Activated naive CD8-positive, alpha-beta T cell treated with anti-CD3 and anti-CD28 coated beads for 36 hours (primary cell): Measurements from ENCODE around the gene S100B. TPM values are rescaled to one million over a fixed set of nuclear protein-coding genes. Genes with fewer than 3 reads are reported as not detected.
A peak's percentile ranks its signal among the peaks of the same experiment; 100 is the strongest.

Experiments used
- DNase-seq: peaks from one replicate; pipeline ENCODE4 v3.0.0; 2021
- H3K27ac Mint-ChIP-seq: one replicate; pipeline ENCODE4 v1.8.0; 2022; ENCODE audit warnings: mild to moderate bottlenecking, moderate library complexity, mixed read lengths
- H3K27me3 Mint-ChIP-seq: one replicate; pipeline ENCODE4 v1.8.0; 2022; ENCODE audit warnings: mild to moderate bottlenecking, mixed read lengths
- H3K36me3 Mint-ChIP-seq: one replicate; pipeline ENCODE4 v1.8.0; 2021; ENCODE audit warnings: mild to moderate bottlenecking, mixed read lengths
- H3K4me1 Mint-ChIP-seq: one replicate; pipeline ENCODE4 v1.8.0; 2021; ENCODE audit warnings: mixed read lengths
- H3K4me3 Mint-ChIP-seq: one replicate; pipeline ENCODE4 v1.8.0; 2022; ENCODE audit warnings: mild to moderate bottlenecking, moderate library complexity, mixed read lengths
- H3K9me3 Mint-ChIP-seq: one replicate; pipeline ENCODE4 v1.8.0; 2022; ENCODE audit warnings: mixed read lengths
- total RNA-seq, 2 experiments: library from RNA; stranded (reverse); gene quantifications; one replicate each; pipeline ENCODE4 v1.2.3, GENCODE V29; 2021

Gene S100B
- total RNA-seq, 2 experiments from 2014 or later = 8.7 to 10.5 TPM

- no peaks in the 10 kb centered on the region for H3K27me3 Mint-ChIP-seq
- no peak for DNase-seq
- H3K27ac Mint-ChIP-seq = no peak overlapping the region
- H3K4me3 Mint-ChIP-seq = no peak overlapping the region
- peaks cover 3% of the 10 kb centered on the region for H3K36me3 Mint-ChIP-seq
- peaks cover 55% of the 10 kb centered on the region for H3K4me1 Mint-ChIP-seq
- peaks cover 13% of the 10 kb centered on the region for H3K9me3 Mint-ChIP-seq
Measured at GRCh38 chr21:46618738-46619379, 14.0 kb upstream of the S100B start.

GRCh38 chr21:46617267-46618051 lies 12.6 kb upstream of the S100B start:
- Mint-ChIP-seq H3K4me1 (peaks cover 47% of the 10 kb centered on the region), H3K27me3 (no peaks in the 10 kb centered on the region), H3K9me3 (peaks cover 18% of the 10 kb centered on the region), H3K4me3 (no peak overlapping the region), H3K27ac (no peak overlapping the region), H3K36me3 (peaks cover 2% of the 10 kb centered on the region)
- no peak for DNase-seq

- Mint-ChIP-seq H3K27me3 (no peaks in the 10 kb centered on the region), H3K9me3 (peaks cover 18% of the 10 kb centered on the region), H3K4me3 (no peak overlapping the region), H3K36me3 (peaks cover 2% of the 10 kb centered on the region), H3K27ac (no peak overlapping the region), H3K4me1 (peaks cover 39% of the 10 kb centered on the region)
- no peak for DNase-seq
Measured at GRCh38 chr21:46616656-46617055, 11.8 kb upstream of the S100B start.

GRCh38 chr21:46616050-46616449 lies 11.2 kb upstream of the S100B start:
- Mint-ChIP-seq H3K36me3 (peaks cover 2% of the 10 kb centered on the region), H3K27me3 (no peaks in the 10 kb centered on the region), H3K4me3 (no peak overlapping the region), H3K27ac (no peak overlapping the region), H3K4me1 (peaks cover 33% of the 10 kb centered on the region), H3K9me3 (peaks cover 18% of the 10 kb centered on the region)
- DNase-seq = no peak

- DNase-seq = no peak
- Mint-ChIP-seq H3K36me3 (no peaks in the 10 kb centered on the region), H3K27ac (no peak overlapping the region), H3K4me1 (peaks cover 31% of the 10 kb centered on the region), H3K9me3 (peaks cover 11% of the 10 kb centered on the region), H3K4me3 (no peak overlapping the region), H3K27me3 (no peaks in the 10 kb centered on the region)
Measured at GRCh38 chr21:46613391-46613790, 8.5 kb upstream of the S100B start.

GRCh38 chr21:46610018-46610701 lies 5.3 kb upstream of the S100B start:
- Mint-ChIP-seq H3K27ac (no peak overlapping the region), H3K4me3 (no peak overlapping the region), H3K36me3 (no peaks in the 10 kb centered on the region), H3K9me3 (peaks cover 7% of the 10 kb centered on the region), H3K27me3 (no peaks in the 10 kb centered on the region), H3K4me1 (peaks cover 37% of the 10 kb centered on the region)
- DNase-seq = no peak

- peaks cover 4% of the 10 kb centered on the region for H3K9me3 Mint-ChIP-seq
- no peaks in the 10 kb centered on the region for H3K36me3 Mint-ChIP-seq
- peaks cover 40% of the 10 kb centered on the region for H3K4me1 Mint-ChIP-seq
- H3K27me3 Mint-ChIP-seq = no peaks in the 10 kb centered on the region
- H3K4me3 Mint-ChIP-seq = no peak overlapping the region
- H3K27ac Mint-ChIP-seq = no peak overlapping the region
- DNase-seq = no peak
Measured at GRCh38 chr21:46608672-46609111, 3.8 kb upstream of the S100B start.

- Mint-ChIP-seq H3K4me1 (peaks cover 42% of the 10 kb centered on the region), H3K27me3 (no peaks in the 10 kb centered on the region), H3K27ac (no peak overlapping the region), H3K4me3 (no peak overlapping the region), H3K36me3 (no peaks in the 10 kb centered on the region), H3K9me3 (no peaks in the 10 kb centered on the region)
- DNase-seq = no peak
Measured at GRCh38 chr21:46607636-46608035, 2.8 kb upstream of the S100B start.

GRCh38 chr21:46606427-46606813 lies 1.5 kb upstream of the S100B start:
- Mint-ChIP-seq H3K27ac (peak overlapping the region; percentile 72), H3K36me3 (no peaks in the 10 kb centered on the region), H3K4me3 (no peak overlapping the region), H3K27me3 (no peaks in the 10 kb centered on the region), H3K4me1 (peaks cover 53% of the 10 kb centered on the region), H3K9me3 (no peaks in the 10 kb centered on the region)
- no peak for DNase-seq

- peak overlapping the region; percentile 25 for H3K4me3 Mint-ChIP-seq
- DNase-seq = peak; percentile 43
- peaks cover 53% of the 10 kb centered on the region for H3K4me1 Mint-ChIP-seq
- H3K27me3 Mint-ChIP-seq = no peaks in the 10 kb centered on the region
- peak overlapping the region; percentile 83 for H3K27ac Mint-ChIP-seq
- no peaks in the 10 kb centered on the region for H3K36me3 Mint-ChIP-seq
- no peaks in the 10 kb centered on the region for H3K9me3 Mint-ChIP-seq
Measured at GRCh38 chr21:46605767-46606426, 1.0 kb upstream of the S100B start.

- H3K4me1 Mint-ChIP-seq = peaks cover 59% of the 10 kb centered on the region
- peak overlapping the region; percentile 83 for H3K27ac Mint-ChIP-seq
- no peaks in the 10 kb centered on the region for H3K9me3 Mint-ChIP-seq
- no peaks in the 10 kb centered on the region for H3K36me3 Mint-ChIP-seq
- H3K27me3 Mint-ChIP-seq = no peaks in the 10 kb centered on the region
- peak overlapping the region; percentile 72 for H3K4me3 Mint-ChIP-seq
- DNase-seq = no peak
Measured at GRCh38 chr21:46604329-46604974, 430 bp downstream of the S100B start.

GRCh38 chr21:46603228-46603627 lies 1.7 kb downstream of the S100B start:
- DNase-seq = no peak
- H3K4me3 Mint-ChIP-seq = peak overlapping the region; percentile 37
- H3K4me1 Mint-ChIP-seq = peaks cover 60% of the 10 kb centered on the region
- no peaks in the 10 kb centered on the region for H3K27me3 Mint-ChIP-seq
- no peaks in the 10 kb centered on the region for H3K9me3 Mint-ChIP-seq
- H3K27ac Mint-ChIP-seq = no peak overlapping the region
- H3K36me3 Mint-ChIP-seq = no peaks in the 10 kb centered on the region

GRCh38 chr21:46600978-46601377 lies 3.9 kb downstream of the S100B start:
- no peaks in the 10 kb centered on the region for H3K9me3 Mint-ChIP-seq
- H3K27ac Mint-ChIP-seq = no peak overlapping the region
- DNase-seq = no peak
- no peak overlapping the region for H3K4me3 Mint-ChIP-seq
- H3K27me3 Mint-ChIP-seq = no peaks in the 10 kb centered on the region
- H3K36me3 Mint-ChIP-seq = no peaks in the 10 kb centered on the region
- peaks cover 47% of the 10 kb centered on the region for H3K4me1 Mint-ChIP-seq

- no peak for DNase-seq
- H3K9me3 Mint-ChIP-seq = no peaks in the 10 kb centered on the region
- peaks cover 42% of the 10 kb centered on the region for H3K4me1 Mint-ChIP-seq
- no peaks in the 10 kb centered on the region for H3K36me3 Mint-ChIP-seq
- H3K4me3 Mint-ChIP-seq = no peak overlapping the region
- peak overlapping the region; percentile 79 for H3K27ac Mint-ChIP-seq
- no peaks in the 10 kb centered on the region for H3K27me3 Mint-ChIP-seq
Measured at GRCh38 chr21:46600305-46600704, 4.6 kb downstream of the S100B start.
